Activated CD4-positive, alpha-beta T cell treated with anti-CD3 and anti-CD28 coated beads, Interleukin-2, amount 50 U/mL, for 24 hours (primary cell): ENCODE measurements around the gene IGF1R.

Experiments used
- DNase-seq, 2 donors: peaks; one replicate each; pipeline ENCODE4 v3.0.0-alpha.2; 2020; ENCODE audit warnings: low read depth in 1 of 2, low spot score in 1 of 2

The IGF1R gene

GRCh38 chr15:98744506-98744905 lies 96.2 kb downstream of the IGF1R start:
- DNase-seq = no peak

GRCh38 chr15:98745179-98745578 lies 96.8 kb downstream of the IGF1R start:
- DNase-seq = no peak

- DNase-seq = no peak
Observed at GRCh38 chr15:98745650-98746374, 97.5 kb downstream of the IGF1R start.

- DNase-seq = no peak
Observed at GRCh38 chr15:98746375-98747155, 98.2 kb downstream of the IGF1R start.

- DNase-seq = no peak
Observed at GRCh38 chr15:98751767-98752166, 103.4 kb downstream of the IGF1R start.

- no peak for DNase-seq
Observed at GRCh38 chr15:98753726-98754656, 105.7 kb downstream of the IGF1R start.

- no peak for DNase-seq
Observed at GRCh38 chr15:98754657-98755022, 106.3 kb downstream of the IGF1R start.

- no peak for DNase-seq
Observed at GRCh38 chr15:98755138-98755537, 106.8 kb downstream of the IGF1R start.

- DNase-seq = no peak
Observed at GRCh38 chr15:98755781-98756180, 107.4 kb downstream of the IGF1R start.

GRCh38 chr15:98758224-98758623 lies 109.9 kb downstream of the IGF1R start:
- no peak for DNase-seq

GRCh38 chr15:98759277-98759676 lies 110.9 kb downstream of the IGF1R start:
- no peak for DNase-seq

- DNase-seq = no peak
Observed at GRCh38 chr15:98760112-98760826, 111.9 kb downstream of the IGF1R start.

- DNase-seq = no peak
Observed at GRCh38 chr15:98760975-98761374, 112.6 kb downstream of the IGF1R start.

GRCh38 chr15:98763179-98763578 lies 114.8 kb downstream of the IGF1R start:
- DNase-seq = no peak

- no peak for DNase-seq
Observed at GRCh38 chr15:98764291-98764690, 116.0 kb downstream of the IGF1R start.

- DNase-seq = no peak
Observed at GRCh38 chr15:98765610-98766009, 117.3 kb downstream of the IGF1R start.

- DNase-seq = no peak
Observed at GRCh38 chr15:98767692-98768091, 119.4 kb downstream of the IGF1R start.

- DNase-seq = no peak
Observed at GRCh38 chr15:98769867-98770266, 121.5 kb downstream of the IGF1R start.

- DNase-seq = no peak
Observed at GRCh38 chr15:98770984-98771383, 122.6 kb downstream of the IGF1R start.

- DNase-seq = no peak
Observed at GRCh38 chr15:98771541-98771940, 123.2 kb downstream of the IGF1R start.

GRCh38 chr15:98772895-98773294 lies 124.6 kb downstream of the IGF1R start:
- DNase-seq = no peak
